ENCODE data around the gene CPAMD8. TPM values are rescaled to one million over a fixed set of nuclear protein-coding genes. Genes with fewer than 3 reads are reported as not detected.
"Not testable (repeated sequence)": the region's sequence is repeated elsewhere in the genome, so short reads cannot be mapped to it uniquely, and the experiment has no call there.

The CPAMD8 gene
- polyA plus RNA-seq, 1 donor: 43.5 TPM

DNA sequence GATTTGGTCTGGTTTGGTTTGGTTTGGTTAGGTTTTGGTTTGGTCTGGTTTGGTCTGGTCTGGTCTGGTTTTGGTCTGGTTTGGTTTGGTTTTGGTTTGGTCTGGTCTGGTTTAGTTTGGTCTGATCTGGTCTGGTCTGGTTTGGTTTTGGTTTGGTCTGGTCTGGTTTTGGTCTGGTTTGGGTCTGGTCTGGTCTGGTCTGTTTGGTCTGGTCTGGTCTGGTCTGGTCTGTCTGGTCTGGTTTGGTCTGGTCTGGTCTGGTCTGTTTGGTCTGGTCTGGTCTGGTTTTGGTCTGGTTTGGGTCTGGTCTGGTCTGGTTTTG is 151.7 kb downstream of the CPAMD8 start:
- not testable (repeated sequence) for DNase-seq

DNA sequence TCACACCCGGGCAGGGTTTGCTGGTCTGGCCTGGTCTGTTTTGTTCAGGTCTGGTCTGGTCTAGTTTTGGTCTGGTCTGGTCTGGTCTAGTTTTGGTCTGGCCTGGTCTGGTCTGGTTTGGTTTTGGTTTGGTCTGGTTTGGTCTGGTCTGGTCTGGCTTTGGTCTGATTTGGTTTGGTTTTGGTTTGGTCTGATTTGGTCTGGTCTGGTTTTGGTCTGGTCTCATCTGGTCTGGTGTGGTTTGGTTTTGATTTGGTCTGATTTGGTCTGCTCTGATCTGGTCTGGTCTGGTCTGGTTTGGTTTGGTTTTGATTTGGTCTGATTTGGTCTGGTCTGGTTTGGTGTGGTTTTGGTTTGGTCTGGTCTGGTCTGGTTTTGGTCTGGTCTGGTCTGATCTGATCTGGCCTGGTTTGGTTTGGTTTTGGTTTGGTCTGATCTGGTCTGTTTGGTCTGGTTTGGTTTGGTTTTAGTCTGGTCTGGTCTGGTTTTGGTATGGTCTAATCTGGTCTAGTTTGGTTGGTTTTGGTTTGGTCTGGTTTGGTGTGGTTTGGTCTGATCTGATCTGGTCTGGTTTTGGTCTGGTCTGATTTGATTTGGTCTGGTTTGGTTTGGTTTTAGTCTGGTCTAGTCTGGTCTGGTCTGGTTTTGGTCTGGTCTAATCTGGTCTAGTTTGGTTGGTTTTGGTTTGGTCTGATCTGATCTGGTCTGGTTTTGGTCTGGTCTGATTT is 152.2 kb downstream of the CPAMD8 start:
- DNase-seq: no peak

DNA sequence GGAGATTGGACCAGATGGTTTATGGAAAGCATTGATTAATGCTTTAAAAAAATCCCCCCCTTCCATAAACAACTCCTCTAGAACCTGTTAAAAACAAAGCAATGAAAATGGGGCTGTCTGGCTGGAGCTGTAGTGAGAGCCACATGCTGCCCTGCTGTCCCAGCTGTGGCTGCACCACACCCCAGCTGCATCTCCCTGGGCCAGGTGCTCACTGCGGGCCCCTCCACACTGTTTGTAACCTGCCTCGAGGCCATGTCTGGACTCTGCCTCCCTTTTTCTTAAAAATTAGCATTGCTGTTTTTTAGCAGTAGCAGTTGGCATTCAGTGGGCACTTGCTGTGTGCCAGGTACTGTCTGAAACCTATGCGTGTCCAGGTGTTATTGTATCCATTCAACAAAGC is 153.0 kb downstream of the CPAMD8 start:
- no peak for DNase-seq

- DNase-seq: no peak
Observed at GRCh38 chr19:16872728-16873127, 153.9 kb downstream of the CPAMD8 start.

- DNase-seq: no peak
Observed at GRCh38 chr19:16871871-16872270, 154.7 kb downstream of the CPAMD8 start.

- DNase-seq: no peak
Observed at GRCh38 chr19:16869331-16869972, 157.2 kb downstream of the CPAMD8 start.

- DNase-seq: no peak
Observed at GRCh38 chr19:16868423-16869130, 158.0 kb downstream of the CPAMD8 start.

DNA sequence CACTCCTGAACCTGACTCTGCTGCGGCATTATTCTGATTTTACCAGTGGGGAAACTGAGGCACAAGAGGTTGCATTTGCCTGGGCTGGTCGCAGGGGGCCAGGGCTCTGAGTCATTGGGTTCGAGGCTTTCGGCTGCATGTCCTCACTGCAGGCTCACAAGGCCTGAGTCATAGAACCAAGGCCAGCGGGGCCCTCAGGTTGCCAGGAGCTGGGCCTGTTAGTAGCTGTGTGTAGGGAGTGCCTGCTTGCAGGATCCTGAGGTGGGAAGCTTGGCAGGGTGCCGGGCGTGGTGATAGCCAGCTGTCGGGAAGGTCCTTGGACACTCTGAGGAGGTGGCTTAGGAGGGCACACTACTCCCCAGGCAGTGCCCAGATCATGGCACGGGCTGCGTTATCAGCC is 159.4 kb downstream of the CPAMD8 start:
- no peak for DNase-seq

DNA sequence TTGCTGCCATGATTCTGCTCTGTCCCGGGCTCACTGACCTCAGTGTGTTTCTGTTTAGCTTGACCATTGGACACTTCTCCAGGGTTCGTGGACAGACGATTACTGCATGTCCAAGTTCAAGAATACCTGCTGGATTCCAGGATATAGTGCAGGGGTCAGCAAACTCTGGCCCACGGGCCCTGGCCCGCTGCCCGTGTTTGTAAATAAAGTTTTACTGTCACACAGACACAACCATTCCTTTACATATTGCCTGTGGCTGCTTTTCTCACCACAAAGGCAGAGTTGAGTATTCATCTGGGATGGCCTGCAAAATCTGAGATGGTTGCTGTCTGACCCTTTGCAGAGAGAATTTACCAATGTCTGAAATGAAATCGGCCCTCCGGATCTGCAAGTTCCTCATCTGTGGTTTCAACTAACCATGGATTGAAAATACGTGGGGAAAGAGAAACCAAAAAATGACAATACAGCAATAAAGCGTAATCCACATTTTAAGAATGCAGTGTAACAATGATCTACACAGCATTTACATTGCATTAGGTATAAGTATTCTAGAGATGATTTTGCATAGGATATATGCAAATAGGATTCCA is 163.7 kb downstream of the CPAMD8 start:
- no peak for DNase-seq

- DNase-seq: no peak
Observed at GRCh38 chr19:16861834-16862233, 164.8 kb downstream of the CPAMD8 start.

- no peak for DNase-seq
Observed at GRCh38 chr19:16861011-16861410, 165.6 kb downstream of the CPAMD8 start.

DNA sequence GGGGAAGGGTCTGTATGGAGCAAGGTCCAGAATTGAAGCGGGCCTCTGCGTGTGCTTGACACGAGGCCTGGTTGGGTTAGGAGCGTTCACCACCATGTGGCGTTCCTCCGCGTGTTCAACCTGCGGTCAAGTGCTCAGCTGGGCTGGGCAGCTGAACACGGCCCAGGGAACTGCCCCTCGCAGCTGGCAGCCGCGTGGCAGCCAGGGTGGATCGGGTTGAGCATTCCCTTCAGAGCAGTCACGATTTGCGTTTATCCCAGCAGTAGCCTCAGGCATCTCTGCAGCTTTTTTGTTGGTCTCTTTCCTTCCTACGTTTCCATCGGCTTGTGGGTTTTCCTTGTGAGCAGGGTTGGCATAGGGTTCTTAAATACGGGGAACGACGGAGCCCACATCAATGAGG is 166.5 kb downstream of the CPAMD8 start:
- DNase-seq: no peak

GRCh38 chr19:16859626-16860025 is 167.0 kb downstream of the CPAMD8 start:
- no peak for DNase-seq

DNA sequence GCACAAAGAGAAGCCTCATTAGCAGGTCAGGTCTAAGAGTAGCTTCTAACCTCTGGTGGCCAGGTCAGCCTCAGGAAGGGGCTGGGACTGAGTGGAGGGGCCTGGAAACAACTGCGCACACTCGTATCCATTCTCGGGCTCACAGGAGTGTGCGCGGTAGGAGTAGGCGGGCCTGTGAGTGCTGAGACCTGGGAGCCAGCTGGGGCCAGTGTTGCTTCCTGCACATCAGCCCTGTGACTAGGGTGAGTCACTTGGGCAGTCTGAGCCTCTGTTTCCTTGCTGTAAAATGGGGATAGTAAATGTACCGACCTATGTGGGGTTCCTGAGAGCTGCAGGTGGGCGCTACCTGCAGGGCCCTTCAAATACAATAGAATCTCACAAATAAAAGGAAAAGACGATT is 170.5 kb downstream of the CPAMD8 start:
- DNase-seq: no peak

GRCh38 chr19:16853066-16853465 is 173.5 kb downstream of the CPAMD8 start:
- DNase-seq: no peak

DNA sequence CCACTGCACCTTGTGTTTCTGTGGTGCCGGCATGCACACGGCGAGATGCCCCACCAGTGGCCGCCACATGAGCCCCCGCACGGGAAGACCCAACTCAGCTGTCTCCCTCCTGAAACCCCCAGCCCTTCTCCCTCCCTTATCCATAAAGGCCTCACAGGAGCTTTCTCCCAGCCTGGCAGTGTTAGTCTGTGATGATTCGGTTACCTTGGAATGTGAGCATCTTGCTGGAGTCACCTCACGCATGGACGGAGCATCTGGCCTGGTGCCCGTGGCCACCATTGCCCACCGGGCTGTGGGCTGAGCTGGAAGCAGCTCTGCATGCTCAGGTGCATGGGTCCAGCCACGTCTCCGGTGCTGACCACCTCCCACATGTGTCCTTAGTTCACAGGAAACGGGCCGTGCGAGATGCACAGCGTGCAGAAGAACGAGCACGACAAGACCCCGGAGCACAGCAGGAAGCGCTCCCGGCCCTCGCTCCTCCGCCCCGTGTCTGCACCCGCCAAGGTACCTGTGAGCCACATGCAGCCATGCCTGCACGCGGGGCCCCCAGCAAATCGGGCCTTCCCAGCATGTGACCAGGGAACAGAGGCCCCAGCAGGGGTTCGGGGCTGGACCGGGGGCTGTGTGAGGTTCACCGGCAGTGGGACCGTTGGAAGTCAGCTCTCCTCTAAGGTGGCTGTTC is 175.4 kb downstream of the CPAMD8 start:
- no peak for DNase-seq

GRCh38 chr19:16850133-16850532 is 176.5 kb downstream of the CPAMD8 start:
- DNase-seq: no peak

DNA sequence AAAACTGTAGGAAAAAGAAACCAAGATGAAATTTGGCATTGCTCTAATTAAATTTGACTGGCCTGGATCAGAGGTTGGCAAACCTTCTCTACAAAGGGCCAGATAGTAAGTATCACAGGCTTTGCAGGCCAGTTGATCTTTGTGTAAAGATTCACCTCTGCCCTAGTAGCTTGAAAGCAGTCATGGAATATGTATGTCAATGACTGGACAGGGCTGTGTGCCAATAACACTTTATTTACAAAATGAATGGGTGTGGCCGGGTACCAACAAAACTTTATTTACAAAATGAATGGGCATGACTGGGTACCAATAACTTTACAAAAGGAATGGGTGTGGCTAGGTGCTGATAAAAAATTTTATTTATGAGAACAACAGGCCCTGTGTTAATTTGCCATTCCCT is 177.4 kb downstream of the CPAMD8 start:
- DNase-seq: no peak

DNA sequence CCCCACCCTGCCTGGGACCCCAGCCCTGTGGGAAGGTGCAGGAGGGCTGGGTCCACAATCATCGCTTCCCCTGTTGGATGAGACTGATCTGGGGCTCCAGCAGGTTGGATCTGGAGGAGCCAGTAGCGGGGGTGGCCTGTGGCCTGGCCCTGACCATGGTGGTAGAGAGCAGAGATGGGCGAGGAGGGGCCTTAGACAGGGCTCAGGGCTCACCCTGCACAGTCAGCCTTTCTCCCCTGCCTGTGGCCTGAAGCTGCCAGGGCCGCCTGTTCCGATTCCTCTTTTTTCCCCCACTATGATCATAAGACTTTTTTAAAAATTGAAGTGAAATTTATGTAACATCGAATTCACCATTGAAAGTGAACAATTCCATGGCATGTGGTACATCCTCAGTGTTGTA is 179.2 kb downstream of the CPAMD8 start:
- no peak for DNase-seq

DNA sequence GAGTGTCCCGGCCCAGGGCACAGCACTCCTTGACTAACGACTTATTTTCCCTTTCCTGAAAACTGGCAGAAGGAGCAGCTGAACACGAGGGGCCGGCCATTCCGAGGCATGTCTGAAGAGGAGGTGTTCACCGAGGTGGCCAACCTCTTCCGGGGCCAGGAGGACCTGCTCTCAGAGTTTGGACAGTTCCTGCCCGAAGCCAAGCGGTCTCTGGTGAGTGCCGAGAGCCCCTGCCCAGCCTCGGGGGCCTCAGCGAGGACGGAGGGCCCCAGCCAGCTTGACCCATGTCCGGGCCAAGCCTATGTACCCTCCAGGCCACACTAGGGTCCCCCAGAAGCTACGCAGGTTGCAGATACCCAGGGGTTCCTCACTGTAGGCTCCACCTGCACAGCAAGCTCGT is 179.7 kb downstream of the CPAMD8 start:
- DNase-seq: no peak
